MM.1S (cell line): ENCODE results near the gene LRRC14B.
"Not testable (repeated sequence)": the region's sequence is repeated elsewhere in the genome, so short reads cannot be mapped to it uniquely, and the experiment has no call there.

Experiments
- EZH2 ChIP-seq: fragments of 300-600 bp; sonication (generic); optimal IDR thresholded peaks from 2 replicates; pipeline ENCODE3; 2017; ENCODE audit warnings: low read depth, mild to moderate bottlenecking, antibody characterized with exemption, low read length, mixed read lengths
- TF ChIP-seq, protein P1 (sequence below): fragments of 300-600 bp; sonication (generic); IDR thresholded peaks from 2 replicates; pipeline ENCODE4 v1.5.1; 2016; ENCODE audit warnings: antibody characterized with exemption, low read length, mixed read lengths

DNA sequence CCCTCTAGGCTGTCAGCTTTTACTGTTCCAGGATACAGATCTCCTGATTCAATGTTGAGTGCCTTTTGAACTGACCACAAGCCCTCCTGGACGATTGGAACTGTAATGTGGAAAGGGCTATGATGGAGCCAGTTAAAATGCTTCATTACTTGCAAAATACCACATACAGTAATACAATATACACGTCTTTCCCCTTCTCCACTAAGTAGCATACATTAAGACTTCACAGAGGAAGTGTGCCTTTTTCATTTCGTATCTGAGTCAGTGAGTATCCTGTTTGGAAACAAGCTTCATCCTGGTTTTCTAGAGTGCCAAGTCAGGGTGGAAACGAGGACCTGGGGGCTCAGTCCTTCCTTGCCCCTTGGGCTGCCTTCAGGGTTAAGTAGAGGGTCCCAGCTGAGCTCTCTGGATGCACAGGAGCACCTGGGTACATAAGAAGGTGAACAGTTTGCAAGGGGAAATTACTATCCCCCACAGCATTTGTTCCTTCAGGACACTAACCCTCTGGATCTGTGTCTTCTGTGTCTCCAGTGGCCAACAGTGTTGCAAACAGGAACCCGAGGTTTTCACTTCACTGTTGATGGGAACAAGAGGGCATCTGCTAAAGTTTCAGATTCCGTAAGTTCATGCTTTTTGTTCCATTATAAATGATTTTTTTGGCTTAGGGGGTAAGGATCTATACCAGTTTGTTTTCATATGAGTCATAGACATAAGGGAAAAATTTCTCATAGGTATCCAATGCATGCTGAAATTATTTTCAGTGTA, 31.8 kb downstream of the LRRC14B start:
- not testable (repeated sequence) for TF ChIP-seq EZH2
- TF ChIP-seq, protein P1, sequence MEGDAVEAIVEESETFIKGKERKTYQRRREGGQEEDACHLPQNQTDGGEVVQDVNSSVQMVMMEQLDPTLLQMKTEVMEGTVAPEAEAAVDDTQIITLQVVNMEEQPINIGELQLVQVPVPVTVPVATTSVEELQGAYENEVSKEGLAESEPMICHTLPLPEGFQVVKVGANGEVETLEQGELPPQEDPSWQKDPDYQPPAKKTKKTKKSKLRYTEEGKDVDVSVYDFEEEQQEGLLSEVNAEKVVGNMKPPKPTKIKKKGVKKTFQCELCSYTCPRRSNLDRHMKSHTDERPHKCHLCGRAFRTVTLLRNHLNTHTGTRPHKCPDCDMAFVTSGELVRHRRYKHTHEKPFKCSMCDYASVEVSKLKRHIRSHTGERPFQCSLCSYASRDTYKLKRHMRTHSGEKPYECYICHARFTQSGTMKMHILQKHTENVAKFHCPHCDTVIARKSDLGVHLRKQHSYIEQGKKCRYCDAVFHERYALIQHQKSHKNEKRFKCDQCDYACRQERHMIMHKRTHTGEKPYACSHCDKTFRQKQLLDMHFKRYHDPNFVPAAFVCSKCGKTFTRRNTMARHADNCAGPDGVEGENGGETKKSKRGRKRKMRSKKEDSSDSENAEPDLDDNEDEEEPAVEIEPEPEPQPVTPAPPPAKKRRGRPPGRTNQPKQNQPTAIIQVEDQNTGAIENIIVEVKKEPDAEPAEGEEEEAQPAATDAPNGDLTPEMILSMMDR: not testable (repeated sequence)
